Measurements from ENCODE around the gene THUMPD1. TPM values are rescaled to one million over a fixed set of nuclear protein-coding genes. Genes with fewer than 3 reads are reported as not detected.
"Not testable (repeated sequence)": the region's sequence is repeated elsewhere in the genome, so short reads cannot be mapped to it uniquely, and the experiment has no call there.

Gene THUMPD1
- total RNA-seq, 1 experiment from 2014 or later, result 49.1 TPM

DNA sequence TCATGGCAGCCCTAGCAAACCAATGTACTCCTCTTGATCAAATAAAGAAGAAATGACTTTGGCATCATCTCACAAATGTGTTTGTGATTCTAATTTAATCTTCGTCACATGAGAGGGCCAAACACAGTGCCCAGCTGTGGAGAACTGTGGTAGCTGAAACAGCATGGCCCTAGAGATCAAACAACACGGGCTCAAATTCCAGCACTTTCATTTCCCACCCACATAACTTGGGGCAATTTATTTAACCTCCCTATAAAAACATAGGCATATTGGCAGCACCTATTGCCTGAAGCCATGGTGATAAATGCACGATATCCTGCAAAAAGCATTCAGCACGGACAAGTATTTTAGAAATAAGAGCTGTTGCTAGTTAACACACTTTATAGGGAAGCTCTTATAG lies 46.6 kb downstream of the THUMPD1 start:
- no peak for DNase-seq (ENCODE audit: low read depth)

GRCh38 chr16:20694096-20694495 lies 47.5 kb downstream of the THUMPD1 start:
- DNase-seq (ENCODE audit: low read depth), result not testable (repeated sequence)

GRCh38 chr16:20689668-20690067 lies 52.0 kb downstream of the THUMPD1 start:
- no peak for DNase-seq (ENCODE audit: low read depth)

- DNase-seq (ENCODE audit: low read depth), result no peak
Measured at GRCh38 chr16:20683812-20684211, 57.8 kb downstream of the THUMPD1 start.

Other genes starting within 250 kb of the THUMPD1 start
- gene ACSM2B, start 165.5 kb downstream of the THUMPD1 start, total RNA-seq (2014; rRNA removed; shearing (Covaris generic)), result not detected in 2 replicates
- not detected in 2 replicates for gene ACSM1, start 44.1 kb downstream of the THUMPD1 start, total RNA-seq (2014; rRNA removed; shearing (Covaris generic))
- 0.78 and 1.3 TPM in 2 replicates for gene ACSM3, start 22.2 kb upstream of the THUMPD1 start, total RNA-seq (2014; rRNA removed; shearing (Covaris generic))
- 29.3 and 29.7 TPM in 2 replicates for gene ERI2, start 64.7 kb upstream of the THUMPD1 start, total RNA-seq (2014; rRNA removed; shearing (Covaris generic))
- gene REXO5, start 64.7 kb upstream of the THUMPD1 start, total RNA-seq (2014; rRNA removed; shearing (Covaris generic)), result 8.6 and 12.5 TPM in 2 replicates
- 5.3 and 5.7 TPM in 2 replicates for gene DCUN1D3, start 158.5 kb upstream of the THUMPD1 start, total RNA-seq (2014; rRNA removed; shearing (Covaris generic))
- 38.4 and 43.7 TPM in 2 replicates for gene LYRM1, start 159.0 kb upstream of the THUMPD1 start, total RNA-seq (2014; rRNA removed; shearing (Covaris generic))